Pericardium fibroblast (primary cell): Measurements from ENCODE around the gene PKN1. TPM values are rescaled to one million over a fixed set of nuclear protein-coding genes. Genes with fewer than 3 reads are reported as not detected.

Source experiments
- total RNA-seq: library from RNA; depleted of rRNA; stranded (reverse); fragments of >200 nt; gene quantifications from 2 replicates; pipeline ENCODE4 v1.2.3, GENCODE V29; 2015

PKN1 gene
- total RNA-seq, result 97.4 and 115 TPM in 2 replicates

DNA sequence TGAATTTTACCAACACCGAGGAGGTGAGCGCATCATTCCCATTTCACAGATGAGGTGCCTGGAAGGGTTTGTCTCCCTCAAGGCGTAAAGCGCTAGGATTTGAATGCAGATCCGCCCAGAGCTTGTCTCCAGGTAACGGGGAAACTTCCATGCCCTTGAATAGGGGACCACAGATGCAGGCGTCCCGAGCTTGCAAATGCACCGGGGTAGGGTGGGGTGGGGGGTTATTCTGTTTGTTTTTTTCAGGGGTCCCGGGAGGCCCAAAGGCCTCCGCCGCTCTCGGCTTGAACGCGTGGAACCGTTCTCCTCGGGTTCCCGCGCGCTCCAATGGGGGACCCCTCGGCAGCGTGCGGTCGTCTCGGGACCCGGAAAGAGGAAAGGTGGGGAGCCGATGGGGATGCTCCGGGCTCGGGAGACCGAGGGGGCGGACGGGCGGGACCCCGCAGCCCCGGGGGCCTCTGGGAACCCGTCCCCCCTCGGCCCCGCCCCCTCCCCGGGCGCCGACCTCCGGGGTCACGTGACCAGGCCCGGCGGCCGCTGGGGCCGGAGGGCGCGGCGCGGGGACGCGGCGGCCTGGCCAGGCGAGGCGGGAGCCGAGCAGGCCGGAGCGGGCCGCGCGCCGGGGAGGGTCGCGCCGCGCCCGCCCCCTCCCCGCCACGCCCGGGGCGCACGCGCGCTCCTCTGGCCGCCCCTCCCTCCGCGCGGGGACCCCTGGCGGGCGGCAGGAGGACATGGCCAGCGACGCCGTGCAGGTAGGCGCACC is at the start of gene PKN1:
TSS of gene PKN1 (plus strand) at position 516 of the 763 bp plus-strand sequence. CDS start at position 732, 216 bp downstream.

DNA sequence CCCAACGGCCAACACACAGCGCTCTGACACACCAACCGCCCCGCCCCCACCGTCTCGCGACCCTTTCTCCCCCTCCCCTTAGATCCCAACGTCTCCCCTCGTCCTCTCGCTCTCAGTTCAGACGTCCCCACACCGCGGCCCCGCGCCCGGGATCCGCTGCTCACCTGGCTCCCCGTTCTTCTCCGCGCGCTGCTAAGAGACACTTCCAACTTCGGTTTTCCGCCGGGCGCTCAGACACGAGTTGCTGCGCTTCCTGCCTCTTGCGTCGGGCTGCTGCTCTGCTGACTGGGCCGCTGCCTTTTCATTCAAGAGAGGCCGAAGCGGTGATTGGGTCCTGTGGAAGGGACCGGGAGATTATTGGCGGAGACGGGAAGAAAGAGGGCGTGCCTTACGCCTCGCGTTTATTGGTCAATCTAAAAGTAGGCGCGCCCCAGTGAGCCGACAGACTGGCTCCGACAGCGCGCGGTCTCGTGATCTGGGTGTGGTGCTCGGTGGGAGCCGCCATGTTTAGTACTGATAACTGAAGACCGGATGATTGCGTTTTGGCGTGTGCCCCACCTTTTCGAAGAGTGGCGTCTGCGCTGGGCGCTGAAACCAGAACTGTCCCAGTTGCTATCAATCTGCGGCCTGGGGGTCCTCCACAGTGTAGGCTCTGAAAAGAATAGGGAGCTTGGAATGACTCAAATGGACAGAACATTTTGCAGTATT is 13.8 kb upstream of the PKN1 start, which contains the start of gene DDX39A:
TSS of gene DDX39A (minus strand) at position 236 of the 708 bp plus-strand sequence. CDS start 6,121 bp downstream, outside the sequence.

DNA sequence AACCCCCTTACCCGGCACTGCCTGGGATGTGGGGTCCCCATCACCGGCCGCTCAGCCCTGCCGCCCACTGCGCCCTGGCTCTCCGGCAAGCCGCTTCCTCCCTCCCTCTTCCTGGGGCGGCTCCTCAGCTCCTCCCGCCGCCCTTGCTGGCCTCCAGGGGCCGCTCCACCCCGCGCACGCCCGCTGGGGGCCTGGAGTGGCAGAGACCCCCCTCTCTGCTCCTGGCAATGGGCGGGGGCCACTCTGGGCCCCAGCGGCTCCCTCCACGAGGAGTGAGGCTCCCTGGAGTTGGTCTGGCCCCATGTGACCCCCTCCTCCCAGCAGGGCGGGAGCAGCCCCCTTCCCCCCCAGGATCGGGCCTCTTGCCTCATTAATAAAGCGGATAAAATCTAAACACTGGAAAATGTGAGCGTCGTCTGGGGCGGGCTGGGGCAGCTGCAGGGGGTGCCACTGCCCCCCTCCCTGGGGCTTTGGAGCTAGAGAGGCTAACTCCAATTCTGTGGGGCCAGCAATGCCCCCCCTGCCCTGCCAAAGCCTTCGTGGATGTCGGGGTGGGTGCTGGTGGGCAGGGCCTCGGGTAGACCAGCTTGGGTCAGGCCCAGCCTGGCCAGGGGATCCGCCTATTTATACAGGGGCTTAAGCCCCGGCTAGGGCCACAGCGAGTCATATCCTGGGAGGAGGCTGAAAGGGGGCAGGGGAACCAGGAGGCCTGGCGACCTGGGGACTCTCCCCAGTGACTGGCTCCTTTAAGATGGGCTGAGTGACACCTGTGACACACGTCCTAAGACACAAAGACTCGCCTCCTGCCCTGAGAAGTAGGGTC is 42.4 kb downstream of the PKN1 start, which contains the start of gene PTGER1:
TSS of gene PTGER1 (minus strand) at position 104 of the 823 bp plus-strand sequence. CDS start 1,034 bp downstream, outside the sequence.

DNA sequence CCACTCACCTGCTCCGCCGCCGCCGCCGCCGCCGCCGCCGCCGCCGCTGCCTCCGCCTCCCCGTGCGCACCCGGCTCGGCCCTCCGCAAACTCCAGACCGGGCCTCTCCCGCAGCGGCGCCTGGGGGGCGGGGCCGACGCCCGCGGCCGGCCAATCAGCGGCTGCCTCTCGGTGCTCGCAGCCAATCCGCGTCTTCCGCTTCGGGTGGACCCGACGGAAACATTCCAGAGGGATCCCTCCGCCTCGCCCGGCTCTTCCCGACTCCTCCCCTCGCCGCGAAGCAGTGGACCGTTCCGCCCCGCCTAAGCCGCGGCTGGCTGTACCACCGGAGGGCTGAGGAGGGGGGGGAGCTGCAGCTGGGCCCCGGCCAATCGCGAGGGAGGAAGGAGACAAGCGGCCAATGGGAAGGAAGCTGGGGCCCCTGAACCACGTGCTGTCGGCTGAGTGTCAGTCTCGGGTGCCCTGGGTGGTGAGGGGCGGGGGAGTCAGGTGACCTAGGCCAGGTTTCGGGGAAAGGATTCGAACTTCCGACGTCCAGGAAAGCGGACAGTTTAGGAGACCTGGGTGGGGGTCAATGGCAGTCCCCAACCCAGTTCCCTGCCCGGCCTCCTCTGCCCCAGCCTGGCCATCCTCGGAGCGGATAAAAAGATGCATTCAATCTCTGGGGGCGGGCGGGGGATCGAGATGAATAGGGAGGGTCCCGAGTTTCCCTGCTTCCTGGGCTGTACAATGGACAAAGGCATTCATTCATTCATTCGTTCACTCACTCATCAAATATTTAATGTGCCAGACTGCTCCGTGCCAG is 63.1 kb downstream of the PKN1 start, which contains the start of gene GIPC1:
TSS of gene GIPC1 (minus strand) at position 99 of the 805 bp plus-strand sequence. CDS start 13,151 bp downstream, outside the sequence.

DNA sequence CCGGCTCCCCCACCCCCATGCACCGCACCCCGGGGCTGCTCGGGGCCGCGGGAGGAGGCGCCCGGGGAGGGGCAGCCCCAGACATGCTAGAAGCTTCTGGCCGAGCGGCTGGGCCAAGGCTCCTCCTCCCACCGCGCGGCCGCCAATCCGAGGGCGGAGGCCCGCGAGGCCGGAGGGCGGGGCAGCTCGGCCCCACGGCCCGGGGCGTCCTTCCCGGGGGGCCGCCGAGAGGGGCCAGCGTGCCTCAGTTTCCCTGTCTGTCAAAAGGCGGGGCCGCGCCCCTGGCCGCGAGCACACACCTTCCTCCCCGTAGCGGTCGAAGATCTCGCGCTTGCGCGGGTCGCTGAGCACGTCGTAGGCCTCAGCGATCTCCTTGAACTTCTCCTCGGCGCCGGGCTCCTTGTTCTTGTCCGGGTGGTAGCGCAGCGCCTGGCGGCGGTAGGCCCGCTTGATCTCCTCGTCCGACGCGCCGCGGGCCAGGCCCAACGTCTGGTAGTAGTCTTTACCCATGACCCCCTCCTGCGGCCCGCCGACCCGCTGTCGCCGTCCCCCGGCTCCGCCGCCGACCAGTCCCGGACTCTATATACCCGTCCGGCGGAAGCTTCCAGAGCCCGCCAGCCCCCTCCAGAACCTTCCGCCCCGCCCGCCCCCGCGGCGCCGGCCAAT is 84.9 kb downstream of the PKN1 start, which contains the start of gene DNAJB1:
TSS of gene DNAJB1 (minus strand) at position 558 of the 666 bp plus-strand sequence. CDS start at position 510, 48 bp downstream.

Other genes with a start within 250 kb of the PKN1 start
- gene ADGRL1, start 227.1 kb upstream of the PKN1 start, total RNA-seq, result 10.4 and 12.8 TPM in 2 replicates
- 10.0 and 12.9 TPM in 2 replicates for gene ADGRE5, start 51.9 kb upstream of the PKN1 start, total RNA-seq
- 28.9 and 55.7 TPM in 2 replicates for gene DDX39A, start 14.0 kb upstream of the PKN1 start, total RNA-seq
- gene PTGER1, start 42.0 kb downstream of the PKN1 start, total RNA-seq, result 3.0 and 8.2 TPM in 2 replicates
- gene GIPC1, start 62.8 kb downstream of the PKN1 start, total RNA-seq, result 91.2 and 144 TPM in 2 replicates
- gene DNAJB1, start 85.1 kb downstream of the PKN1 start, total RNA-seq, result 90.6 and 96.5 TPM in 2 replicates
- gene TECR, start 96.3 kb downstream of the PKN1 start, total RNA-seq, result 51.3 and 61.5 TPM in 2 replicates
- gene NDUFB7, start 138.8 kb downstream of the PKN1 start, total RNA-seq, result 282 and 361 TPM in 2 replicates
- gene CLEC17A, start 149.8 kb downstream of the PKN1 start, total RNA-seq, result not detected in 2 replicates
- gene ADGRE3, start 241.5 kb downstream of the PKN1 start, total RNA-seq, result not detected in 2 replicates